Endothelial cell of umbilical vein (primary cell): ENCODE data around the gene ZNF628.

ENCODE experiments used
- JUN ChIP-seq: IDR thresholded peaks from 2 replicates; pipeline ENCODE4 v1.6.1; 2011; ENCODE audit warnings: borderline replicate concordance, low read depth; ENCODE audit not compliant: insufficient read length, insufficient read depth
- POLR2A ChIP-seq: IDR thresholded peaks from 2 replicates; pipeline ENCODE4 v1.6.1; 2012; ENCODE audit warnings: low read depth, mild to moderate bottlenecking, control low read depth, low read length
- POLR2AphosphoS5 ChIP-seq: IDR thresholded peaks from 2 replicates; pipeline ENCODE4 v1.6.1; 2012; ENCODE audit warnings: low read depth, mild to moderate bottlenecking, control low read depth, low read length, moderate library complexity; ENCODE audit not compliant: insufficient read depth
- TF ChIP-seq, protein P1 (sequence below), 2 donors: IDR thresholded peaks; 1 replicate in 1 of 2; 2 replicates in 1 of 2; pipeline ENCODE4 v1.5.1; 2011; ENCODE audit warnings: low read length in 2 of 2, mild to moderate bottlenecking in 2 of 2, moderate library complexity in 2 of 2, control low read depth in 1 of 2, inconsistent platforms in 1 of 2, low read depth in 1 of 2; ENCODE audit not compliant: insufficient read depth in 1 of 2; ENCODE audit errors: extremely low read depth in 1 of 2
- TF ChIP-seq, protein P2 (sequence below): IDR thresholded peaks from 2 replicates; pipeline ENCODE4 v1.6.1; 2011; ENCODE audit not compliant: insufficient read depth, insufficient read length

GRCh38 chr19:55477905-55478304 lies 1.5 kb downstream of the ZNF628 start:
- TF ChIP-seq, protein P1, sequence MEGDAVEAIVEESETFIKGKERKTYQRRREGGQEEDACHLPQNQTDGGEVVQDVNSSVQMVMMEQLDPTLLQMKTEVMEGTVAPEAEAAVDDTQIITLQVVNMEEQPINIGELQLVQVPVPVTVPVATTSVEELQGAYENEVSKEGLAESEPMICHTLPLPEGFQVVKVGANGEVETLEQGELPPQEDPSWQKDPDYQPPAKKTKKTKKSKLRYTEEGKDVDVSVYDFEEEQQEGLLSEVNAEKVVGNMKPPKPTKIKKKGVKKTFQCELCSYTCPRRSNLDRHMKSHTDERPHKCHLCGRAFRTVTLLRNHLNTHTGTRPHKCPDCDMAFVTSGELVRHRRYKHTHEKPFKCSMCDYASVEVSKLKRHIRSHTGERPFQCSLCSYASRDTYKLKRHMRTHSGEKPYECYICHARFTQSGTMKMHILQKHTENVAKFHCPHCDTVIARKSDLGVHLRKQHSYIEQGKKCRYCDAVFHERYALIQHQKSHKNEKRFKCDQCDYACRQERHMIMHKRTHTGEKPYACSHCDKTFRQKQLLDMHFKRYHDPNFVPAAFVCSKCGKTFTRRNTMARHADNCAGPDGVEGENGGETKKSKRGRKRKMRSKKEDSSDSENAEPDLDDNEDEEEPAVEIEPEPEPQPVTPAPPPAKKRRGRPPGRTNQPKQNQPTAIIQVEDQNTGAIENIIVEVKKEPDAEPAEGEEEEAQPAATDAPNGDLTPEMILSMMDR (IDR thresholded peaks at IDR 0.05; ENCODE audit: extremely low read depth in 1 of 2, insufficient read depth in 1 of 2, low read depth in 1 of 2, low read length in 2 of 2) = no peak
- TF ChIP-seq JUN = no peak
- no peak for TF ChIP-seq POLR2AphosphoS5
- no peak for TF ChIP-seq POLR2A
- TF ChIP-seq, protein P2, sequence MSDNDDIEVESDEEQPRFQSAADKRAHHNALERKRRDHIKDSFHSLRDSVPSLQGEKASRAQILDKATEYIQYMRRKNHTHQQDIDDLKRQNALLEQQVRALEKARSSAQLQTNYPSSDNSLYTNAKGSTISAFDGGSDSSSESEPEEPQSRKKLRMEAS = no peak
